Fibroblast of villous mesenchyme (primary cell): ENCODE data around the gene GRAMD2A. TPM values are rescaled to one million over a fixed set of nuclear protein-coding genes. Genes with fewer than 3 reads are reported as not detected.

ENCODE experiments used
- DNase-seq: peaks from one replicate; pipeline ENCODE4 v3.0.0-alpha.2; 2010; ENCODE audit warnings: low read depth
- H3K4me3 ChIP-seq: 2 replicates; pipeline ENCODE4 v1.5.1; 2011; ENCODE audit warnings: low read depth, mild to moderate bottlenecking, low read length
- CTCF ChIP-seq: IDR thresholded peaks from 2 replicates; pipeline ENCODE4 v1.5.1; 2012; ENCODE audit warnings: low read depth, mild to moderate bottlenecking, low read length; ENCODE audit not compliant: insufficient read depth
- total RNA-seq: library from RNA; depleted of rRNA; stranded (reverse); fragments of >200 nt; gene quantifications from 2 replicates; pipeline ENCODE4 v1.2.3, GENCODE V29; 2012

The GRAMD2A gene
- total RNA-seq: under 0.01 and 0.43 TPM in 2 replicates

- no peak for TF ChIP-seq CTCF
- peak; percentile 22 for DNase-seq
These were observed at the start of gene GRAMD2A for GRCh38 chr15:72197460-72198355. Gene GRAMD2A, minus strand, starts transcription at chr15:72197787.

GRCh38 chr15:72242775-72243370 lies 45.3 kb upstream of the GRAMD2A start:
- H3K4me3 ChIP-seq: no peak overlapping the region
- TF ChIP-seq CTCF: no peak
- DNase-seq: no peak

More at GRCh38 chr15:72197460-72198355, at the start of gene GRAMD2A:
- peak within 1 kb of the TSS; percentile 43 for H3K4me3 ChIP-seq

- H3K4me3 ChIP-seq: no peak overlapping the region
- no peak for DNase-seq
- no peak for TF ChIP-seq CTCF
These were observed 42.1 kb upstream of the GRAMD2A start for GRCh38 chr15:72239652-72240051.

- H3K4me3 ChIP-seq: no peak overlapping the region
- DNase-seq: no peak
- TF ChIP-seq CTCF: no peak
These were observed 41.0 kb upstream of the GRAMD2A start for GRCh38 chr15:72238586-72238985.

GRCh38 chr15:72237853-72238224 lies 40.3 kb upstream of the GRAMD2A start:
- no peak overlapping the region for H3K4me3 ChIP-seq
- no peak for TF ChIP-seq CTCF
- no peak for DNase-seq

- peak overlapping the region; percentile 72 for H3K4me3 ChIP-seq
- peak; percentile 98 for DNase-seq
- no peak for TF ChIP-seq CTCF
These were observed 39.7 kb upstream of the GRAMD2A start for GRCh38 chr15:72237029-72237852.
